GM18870 (cell line): Measurements from ENCODE around the gene NAA25.
"Not testable (repeated sequence)": the region's sequence is repeated elsewhere in the genome, so short reads cannot be mapped to it uniquely, and the experiment has no call there.

ENCODE experiments used
- ATAC-seq: cut with Tn5 transposase; IDR thresholded peaks from one replicate; pipeline ENCODE4 v1.9.1; 2021; ENCODE audit warnings: moderate library complexity; ENCODE audit not compliant: unreplicated experiment

The NAA25 gene

DNA sequence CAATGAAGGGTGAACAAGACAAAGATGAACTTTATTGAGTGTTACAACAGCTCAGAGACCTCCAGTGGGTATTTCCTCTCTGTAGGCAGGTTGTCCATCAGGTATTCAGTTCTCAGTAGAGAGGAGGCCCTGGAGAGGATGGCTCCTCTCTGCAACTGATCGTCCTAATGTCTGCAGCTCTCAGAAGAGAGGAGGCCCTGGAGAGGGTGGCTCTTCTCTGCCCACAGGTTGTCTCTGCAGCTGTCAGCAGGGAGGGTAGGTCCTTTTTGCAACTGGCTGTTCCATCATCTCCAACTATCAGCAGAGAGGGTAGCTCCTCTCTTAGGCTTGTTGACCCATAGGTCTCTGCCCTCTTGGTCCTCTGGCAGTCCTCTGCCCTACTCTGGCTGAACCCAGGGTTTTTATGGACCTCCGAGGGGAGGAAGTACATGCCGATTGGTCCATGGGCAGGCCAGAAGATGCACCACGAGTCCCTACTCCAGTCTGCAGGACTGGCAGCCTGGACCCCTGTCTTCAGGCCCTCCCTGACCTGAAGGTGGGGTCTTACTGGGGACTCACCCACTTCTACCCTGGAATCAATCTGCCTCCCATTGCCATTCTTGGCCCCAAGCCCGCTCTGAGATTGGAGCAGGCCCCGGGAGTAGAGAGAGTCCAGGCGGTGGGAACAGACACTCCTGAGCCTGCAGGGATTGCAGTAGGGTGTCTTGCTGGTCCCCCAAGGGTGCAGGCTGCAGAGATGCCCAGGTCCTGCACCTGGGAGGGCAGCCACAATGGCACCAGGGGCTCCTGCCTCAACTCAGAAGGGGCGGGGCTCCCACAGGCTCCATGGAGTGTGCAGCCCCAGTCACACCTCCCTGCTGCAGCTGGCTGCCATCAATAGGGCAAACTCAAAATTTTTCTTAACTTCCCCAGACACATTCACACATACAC lies 97.9 kb downstream of the NAA25 start:
- ATAC-seq = no peak

DNA sequence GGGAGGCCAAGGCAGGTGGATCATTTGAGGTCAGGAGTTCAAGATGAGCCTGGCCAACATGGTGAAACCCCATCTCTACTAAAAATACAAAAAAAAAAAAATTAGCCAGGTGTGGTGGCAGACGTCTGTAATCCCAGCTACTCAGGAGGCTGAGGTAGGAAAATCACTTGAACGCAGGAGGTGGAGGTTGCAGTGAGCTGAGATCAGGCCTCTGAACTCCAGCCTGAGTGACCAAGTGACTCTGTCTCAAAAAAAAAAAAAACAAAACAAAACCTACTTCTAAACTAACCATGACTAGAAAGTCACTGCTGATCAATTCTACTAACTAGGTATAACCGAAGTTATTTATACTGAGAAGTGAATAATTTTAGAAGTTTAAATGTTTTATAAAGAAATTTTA lies 99.0 kb downstream of the NAA25 start:
- not testable (repeated sequence) for ATAC-seq

DNA sequence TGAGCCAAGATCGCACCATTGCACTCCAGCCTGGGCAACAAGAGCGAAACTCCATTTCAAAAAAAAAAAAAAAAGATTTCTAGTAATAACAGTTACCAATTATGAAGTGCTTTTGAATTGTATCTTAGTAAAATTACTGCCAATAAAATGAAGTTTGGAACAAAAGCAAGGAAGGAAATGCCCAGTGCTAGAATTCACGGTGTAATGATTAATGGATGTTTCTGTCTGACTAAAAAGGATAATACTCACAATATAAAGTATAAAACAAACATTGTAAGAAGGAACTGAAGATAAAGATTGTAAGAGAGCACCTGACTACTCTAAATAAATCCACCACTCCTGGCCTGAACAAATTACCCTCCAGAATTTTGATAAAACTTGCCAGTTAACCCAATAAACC lies 99.7 kb downstream of the NAA25 start:
- no peak for ATAC-seq

DNA sequence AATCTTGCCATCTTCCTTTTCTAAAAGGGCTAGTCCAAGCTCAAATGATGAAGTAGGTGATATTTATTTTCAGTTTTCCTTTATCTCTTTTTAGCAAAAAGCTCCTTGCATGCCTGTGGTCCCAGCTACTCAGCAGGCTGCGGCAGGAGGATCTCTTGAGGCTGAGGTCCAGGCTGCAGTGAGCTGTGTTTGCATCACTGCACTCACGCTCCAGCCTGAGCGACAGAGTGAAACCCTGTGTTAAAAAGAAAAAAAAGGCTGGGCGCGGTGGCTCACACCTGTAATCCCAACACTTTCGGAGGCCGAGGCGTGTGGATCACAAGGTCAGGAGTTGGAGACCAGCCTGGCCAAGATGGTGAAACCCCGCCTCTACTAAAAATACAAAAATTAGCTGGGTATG lies 100.6 kb downstream of the NAA25 start:
- ATAC-seq = no peak

DNA sequence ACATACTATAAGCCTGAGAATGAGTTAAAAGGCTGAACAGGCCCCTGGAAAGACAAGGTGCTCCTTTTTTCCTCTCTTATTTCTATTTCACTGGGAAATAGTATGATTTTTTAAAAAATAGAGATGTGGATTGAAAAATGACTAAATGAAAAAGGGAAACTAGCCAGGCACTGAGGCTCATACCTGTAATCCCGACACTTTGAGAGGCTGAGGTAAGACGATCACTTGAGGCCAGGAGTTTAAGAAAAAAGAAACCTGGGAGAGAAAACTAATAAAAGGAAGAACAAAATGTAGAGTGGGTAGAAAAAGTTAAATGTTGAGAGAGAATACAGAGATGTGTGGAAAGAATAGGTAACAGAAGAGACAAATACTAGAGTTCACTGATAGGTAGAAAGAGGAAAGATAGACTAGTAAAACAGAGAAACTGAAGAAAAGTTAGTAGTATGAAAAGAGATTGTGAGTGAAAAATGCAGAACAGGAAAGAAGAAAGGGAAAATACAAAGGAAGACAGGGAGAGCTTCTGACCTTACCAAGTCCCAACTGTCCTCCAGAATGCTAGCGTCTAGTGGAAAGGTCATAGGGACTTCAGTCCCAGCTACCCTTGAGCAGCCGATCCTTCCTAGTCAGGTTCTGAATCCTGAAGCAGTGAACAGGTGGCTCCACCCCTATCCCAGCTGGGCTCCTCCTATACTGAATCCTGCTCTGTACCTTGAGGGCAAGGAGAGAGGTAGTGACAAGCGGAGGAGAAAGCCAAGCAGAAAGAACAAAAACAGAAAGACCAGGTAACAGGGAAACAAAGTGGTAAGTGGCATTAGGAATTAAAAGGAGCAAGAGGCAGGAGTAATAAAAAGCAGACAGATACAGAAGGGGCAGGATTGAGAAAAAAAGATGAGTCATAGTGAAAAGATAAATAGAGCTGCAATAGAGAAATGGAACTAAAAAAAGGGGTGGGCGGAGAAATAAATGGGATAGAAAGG lies 102.9 kb downstream of the NAA25 start:
- no peak for ATAC-seq

DNA sequence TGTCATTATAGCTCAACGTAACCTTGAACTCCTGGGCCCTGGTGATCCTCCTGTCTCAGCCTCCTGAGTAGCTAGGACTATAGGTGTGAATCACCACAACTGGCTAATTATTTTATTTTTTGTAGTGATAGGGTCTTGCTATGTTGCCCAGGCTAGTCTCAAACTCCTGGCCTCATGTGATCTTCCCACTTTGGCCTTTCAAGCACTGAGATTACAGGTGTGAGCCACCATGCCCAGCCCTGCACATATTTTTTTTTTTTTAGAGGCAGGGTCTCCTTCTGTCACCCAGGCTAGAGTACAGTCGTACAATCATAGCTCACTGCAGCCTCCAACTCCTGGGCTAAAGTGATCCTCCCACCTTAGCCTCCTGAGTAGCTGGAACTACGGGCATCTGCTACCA lies 104.5 kb downstream of the NAA25 start:
- no peak for ATAC-seq

DNA sequence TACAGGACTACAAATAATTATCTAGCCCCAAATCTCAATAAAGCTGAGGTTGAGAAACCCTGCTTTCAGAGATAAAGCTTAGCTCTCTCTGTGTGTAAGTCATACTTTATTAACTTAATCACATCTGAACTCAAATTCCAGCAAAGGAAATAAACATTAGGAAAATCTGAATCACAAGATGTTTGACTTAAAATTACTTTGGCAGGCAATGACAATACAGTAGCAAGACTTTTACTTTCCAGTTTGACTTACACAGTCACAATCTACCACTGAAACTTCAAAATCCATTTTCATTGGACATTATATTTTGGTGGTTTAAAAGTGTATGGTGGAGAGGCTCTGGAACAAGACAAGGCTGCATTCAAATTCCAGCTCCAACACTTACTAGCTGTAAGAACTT lies 107.0 kb downstream of the NAA25 start:
- no peak for ATAC-seq

DNA sequence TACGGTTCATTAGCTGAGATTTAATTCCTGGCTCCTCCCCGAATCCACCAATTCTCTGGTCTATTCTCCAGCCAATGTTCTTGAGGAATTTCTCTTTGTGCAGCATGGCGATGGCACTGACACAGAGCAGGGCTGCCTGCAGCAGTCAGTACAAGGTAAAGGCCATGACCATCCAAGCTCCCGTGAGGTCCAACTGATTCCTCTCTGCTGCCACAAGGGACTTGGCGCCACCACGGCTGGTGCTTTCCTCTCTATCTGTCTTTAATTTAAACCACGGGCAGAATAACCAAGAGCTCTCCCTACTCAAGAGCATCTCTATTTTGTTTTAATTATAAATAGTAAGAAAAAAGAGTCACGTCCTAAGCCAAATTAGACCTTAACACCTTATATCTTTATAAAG lies 107.8 kb downstream of the NAA25 start:
- no peak for ATAC-seq

DNA sequence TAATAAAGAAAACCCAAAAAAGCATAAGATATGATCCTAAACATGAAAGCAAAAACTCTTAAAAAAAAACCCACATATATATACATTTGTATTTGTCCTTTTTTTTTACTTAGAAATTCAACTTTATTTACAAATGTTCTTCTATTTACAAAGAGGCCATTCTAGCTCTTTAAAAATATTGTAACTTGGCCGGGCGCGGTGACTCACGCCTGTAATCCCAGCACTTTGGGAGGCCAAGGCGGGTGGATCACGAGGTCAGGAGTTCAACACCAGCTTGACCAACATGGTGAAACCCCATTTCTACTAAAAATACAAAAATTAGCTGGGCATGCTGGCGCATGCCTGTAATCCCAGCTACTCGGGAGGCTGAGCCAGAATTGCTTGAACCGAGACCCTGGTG lies 109.5 kb downstream of the NAA25 start:
- ATAC-seq = not testable (repeated sequence)

DNA sequence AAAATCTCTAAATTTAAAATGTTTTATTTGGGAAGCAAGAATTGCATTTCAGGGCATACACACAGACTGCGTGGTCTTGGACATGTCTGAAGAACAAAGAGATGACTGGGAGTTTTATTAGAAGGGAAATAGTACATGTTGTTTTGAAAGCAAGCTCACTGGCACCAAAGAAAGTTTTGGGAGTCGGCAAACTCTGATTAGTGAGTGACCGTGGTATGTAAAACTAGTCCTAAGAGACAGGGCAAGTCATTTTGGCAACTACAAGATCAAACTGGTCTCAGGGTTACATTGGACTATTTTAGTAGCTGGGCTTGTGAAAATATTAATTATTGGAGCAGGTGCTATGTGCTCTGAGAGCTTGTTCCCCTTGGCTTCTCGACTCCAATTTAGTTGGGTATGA lies 110.6 kb downstream of the NAA25 start:
- no peak for ATAC-seq

DNA sequence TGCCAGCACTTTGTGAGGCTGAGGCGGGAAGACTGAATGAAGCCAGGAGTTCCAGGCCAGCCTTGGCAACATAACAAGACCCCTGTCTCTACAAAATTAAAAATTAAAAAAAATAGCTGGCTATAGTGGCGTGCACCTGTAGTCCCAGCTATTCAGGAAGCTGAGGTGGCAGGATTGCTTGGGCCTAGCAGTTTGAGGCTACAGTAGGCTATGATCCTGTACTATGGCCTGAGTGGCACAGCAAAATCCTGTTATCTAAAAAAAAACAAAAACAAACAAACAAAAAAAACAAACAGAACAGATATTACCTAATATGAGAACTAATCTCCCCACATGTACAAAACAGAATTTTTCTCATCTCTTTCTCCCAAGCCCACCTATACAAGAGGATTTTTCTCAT lies 111.3 kb downstream of the NAA25 start:
- ATAC-seq = no peak

DNA sequence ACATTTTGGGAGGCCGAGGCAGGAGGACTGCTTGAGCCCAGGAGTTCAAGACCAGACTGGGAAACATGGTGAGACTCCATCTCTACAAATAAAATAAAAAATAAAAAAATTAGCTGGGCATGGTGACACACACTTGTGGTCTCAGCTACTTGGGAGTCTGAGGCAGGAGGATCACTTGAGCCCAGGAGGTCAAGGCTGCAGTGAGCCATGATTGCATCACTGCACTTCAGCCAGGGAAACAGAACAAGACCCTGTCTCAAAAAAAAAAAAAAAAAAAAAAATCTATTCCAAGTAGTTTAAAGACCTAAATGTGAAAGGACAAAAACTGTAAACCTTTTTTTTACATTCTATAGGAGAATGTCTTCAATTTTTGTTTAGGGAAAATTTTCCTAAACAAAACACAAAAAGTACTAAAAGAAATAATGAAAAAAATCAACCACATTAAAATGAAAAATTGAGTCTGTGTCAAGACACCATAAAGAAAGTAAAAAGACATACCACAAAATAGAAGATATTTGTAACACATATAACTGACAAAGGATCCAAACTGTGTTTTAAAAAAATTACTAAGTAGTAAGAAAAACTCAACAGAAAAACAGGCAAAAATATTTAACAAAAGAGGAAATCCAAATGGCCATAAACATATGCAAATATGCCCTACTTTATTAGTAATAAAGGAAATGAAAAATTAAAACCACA lies 112.7 kb downstream of the NAA25 start:
- ATAC-seq = no peak

DNA sequence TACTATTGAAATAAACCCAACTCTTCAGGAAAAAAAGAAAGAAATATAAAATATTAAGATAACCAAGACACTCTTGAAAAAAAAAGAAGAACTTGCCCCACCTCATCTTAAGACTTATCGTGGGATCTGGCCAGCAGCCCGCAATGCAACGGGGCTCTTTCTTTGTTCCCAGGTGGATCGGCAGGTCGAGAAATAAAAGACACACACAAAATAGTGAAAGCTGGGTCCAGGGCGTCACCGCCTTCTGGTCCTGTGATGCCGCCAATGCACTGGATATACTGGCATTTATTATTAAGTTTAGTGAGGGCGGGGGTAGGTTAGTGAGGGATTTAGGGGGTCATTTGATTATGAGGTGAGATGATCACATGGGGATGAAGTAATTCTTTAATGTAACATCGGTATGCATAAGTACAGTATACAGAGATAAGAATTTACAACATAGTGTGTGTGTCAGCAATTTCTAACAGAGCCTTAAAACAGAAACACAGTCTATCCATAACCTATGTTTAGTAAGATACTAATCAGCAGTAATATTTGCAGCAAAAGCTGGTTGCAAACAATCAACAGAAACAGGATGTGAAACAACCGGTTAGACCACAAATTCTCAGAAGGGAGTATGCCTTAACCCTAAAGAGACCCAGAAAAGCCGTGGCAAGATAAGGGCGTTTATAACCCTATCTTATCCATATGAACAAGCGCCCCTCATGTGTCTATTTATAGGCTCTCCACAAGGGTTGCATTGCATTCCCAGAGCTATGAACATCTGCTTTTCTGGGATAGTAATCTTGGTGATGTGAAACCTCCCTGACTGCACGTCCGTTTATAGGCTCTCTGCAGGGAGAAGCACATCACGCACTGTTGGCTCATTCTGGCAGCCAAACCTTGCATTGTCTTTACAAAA lies 114.1 kb downstream of the NAA25 start:
- not testable (repeated sequence) for ATAC-seq

DNA sequence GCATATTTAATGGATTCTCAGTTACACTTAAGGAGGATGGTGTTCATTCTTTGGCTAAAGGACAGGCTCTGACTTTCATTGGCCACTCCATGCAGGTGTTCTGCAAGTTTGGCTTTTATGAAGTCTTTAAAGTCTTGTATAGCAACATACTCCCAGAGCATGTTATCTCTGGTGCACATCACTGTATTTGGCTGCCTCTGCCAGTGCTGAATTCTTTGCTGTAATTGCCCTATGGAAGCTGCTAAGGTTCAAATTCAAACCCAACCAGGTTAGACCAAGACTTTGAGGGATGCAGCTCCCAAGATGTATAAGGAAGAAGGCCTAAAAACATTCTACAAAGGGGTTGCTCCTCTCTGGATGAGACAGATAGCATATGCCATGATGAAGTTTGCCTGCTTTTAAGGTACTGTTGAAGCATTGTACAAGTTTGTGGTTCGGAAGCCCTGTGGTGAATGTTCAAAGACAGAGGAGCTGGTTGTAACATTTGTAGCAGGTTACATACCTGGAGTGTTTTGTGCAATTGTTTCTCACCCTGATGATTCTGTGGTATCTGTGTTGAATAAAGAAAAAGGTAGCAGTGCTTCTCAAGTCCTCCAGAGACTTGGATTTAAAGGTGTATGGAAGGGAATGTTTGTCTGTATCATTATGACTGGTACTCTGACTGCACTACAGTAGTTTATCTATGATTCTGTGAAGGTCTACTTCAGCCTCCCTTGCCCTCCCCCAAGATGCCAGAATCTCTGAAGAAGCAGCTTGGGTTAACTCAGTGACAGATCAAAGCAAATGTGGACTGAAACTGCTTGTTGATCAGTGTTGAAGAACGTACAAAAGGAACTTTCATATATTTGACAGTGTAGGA lies 115.1 kb downstream of the NAA25 start:
- ATAC-seq = no peak

DNA sequence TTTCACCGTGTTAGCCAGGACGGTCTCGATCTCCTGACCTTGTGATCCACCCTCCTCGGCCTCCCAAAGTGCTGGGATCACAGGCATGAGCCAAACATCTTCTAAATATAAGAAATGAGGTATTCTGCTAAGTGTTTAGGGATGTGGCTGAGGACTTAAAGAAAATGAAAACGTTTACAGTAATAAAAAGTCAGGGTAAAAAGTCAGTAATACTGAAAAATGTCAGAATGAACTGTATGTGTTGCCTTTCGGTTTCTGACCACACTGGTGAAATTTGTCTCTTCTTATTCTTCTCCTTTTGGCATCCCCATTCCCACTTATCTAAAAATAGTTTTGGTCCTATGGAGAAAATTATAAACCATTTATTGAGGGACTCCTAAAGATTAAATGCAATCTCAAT lies 116.1 kb downstream of the NAA25 start:
- ATAC-seq = no peak

DNA sequence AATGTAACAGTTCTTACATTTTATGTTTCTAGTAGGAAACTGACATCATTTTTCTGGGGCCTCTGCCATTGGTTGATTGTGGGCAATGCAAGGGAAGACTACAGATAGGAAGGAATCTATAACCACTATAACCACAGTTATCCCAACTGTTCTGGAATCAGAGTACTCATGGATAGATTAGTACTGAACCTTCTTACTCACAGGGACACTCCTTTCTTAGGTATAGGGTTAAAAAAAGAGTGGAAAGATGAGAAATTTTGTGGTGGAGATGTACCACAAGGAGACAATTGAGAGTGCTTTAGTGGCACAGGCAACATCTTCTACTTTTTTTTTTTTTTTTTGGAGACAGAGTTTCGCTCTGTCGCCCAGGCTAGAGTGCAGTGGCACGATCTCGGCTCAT lies 116.6 kb downstream of the NAA25 start:
- ATAC-seq = no peak

DNA sequence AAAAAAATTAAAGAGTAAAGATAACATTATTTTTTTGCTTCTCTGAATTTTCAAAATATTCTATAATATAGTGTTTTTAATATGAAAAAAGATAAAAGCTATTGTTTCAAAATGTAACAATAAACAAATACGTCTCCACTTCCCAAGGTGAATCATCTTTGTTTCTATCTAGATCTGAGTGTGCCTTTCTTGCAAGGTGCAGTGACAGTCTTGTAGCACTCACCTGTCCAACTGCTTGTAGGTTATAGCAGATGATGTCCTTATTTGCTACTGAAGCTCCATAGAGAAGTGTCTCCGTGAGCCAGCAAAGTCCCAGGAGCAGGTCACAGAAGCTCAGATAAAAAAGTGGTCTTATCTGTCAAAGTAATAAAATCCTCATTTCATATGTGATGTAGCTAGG lies 117.0 kb downstream of the NAA25 start:
- ATAC-seq = no peak

DNA sequence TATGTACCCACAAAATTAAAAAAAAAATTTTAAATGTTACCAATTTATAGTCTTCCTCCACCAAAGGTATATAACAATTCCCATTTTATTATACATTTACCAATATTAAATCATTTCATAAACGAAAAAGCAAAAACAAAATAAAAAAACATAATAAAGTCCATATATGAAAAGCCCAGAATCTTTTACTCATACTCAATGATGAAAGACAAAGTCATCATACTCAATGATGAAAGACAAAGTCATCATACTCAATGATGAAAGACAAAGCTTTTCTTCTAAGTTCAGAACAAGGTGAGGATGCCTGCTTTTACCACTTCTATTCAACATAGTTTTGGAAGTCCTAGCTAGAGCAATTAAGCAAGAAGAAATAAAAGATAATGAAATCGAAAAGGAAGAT lies 123.8 kb downstream of the NAA25 start:
- no peak for ATAC-seq

DNA sequence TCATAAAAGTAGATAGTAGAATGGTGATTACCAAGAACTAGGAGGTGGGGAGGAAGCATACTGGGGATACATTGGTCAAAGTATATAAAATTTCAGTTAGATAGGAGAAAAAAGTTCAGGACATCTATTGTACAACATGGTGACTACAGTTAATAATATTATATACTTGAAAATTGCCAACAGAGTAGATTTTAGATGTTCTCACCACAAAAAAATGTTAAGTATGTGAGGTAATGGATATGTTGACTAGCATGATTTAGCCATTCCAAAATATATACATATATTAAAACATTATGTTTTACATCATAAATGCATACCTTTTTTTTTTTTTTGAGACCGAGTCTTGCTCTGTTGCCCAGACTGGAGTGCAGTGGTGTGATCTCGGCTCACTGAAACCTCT lies 126.6 kb downstream of the NAA25 start:
- ATAC-seq = no peak
